GM18873 (cell line): ENCODE measurements around the gene CDH23.

Experiments
- ATAC-seq: cut with Tn5 transposase; IDR thresholded peaks from one replicate; pipeline ENCODE4 v1.9.1; 2021; ENCODE audit warnings: mild to moderate bottlenecking, moderate library complexity, moderate number of reproducible peaks; ENCODE audit not compliant: unreplicated experiment, low FRiP score

CDH23 gene

GRCh38 chr10:71368643-71369042 lies 28.1 kb upstream of the CDH23 start:
- no peak for ATAC-seq

- no peak for ATAC-seq
These were observed 27.1 kb upstream of the CDH23 start for GRCh38 chr10:71369602-71370001.

GRCh38 chr10:71370031-71370430 lies 26.7 kb upstream of the CDH23 start:
- no peak for ATAC-seq

DNA sequence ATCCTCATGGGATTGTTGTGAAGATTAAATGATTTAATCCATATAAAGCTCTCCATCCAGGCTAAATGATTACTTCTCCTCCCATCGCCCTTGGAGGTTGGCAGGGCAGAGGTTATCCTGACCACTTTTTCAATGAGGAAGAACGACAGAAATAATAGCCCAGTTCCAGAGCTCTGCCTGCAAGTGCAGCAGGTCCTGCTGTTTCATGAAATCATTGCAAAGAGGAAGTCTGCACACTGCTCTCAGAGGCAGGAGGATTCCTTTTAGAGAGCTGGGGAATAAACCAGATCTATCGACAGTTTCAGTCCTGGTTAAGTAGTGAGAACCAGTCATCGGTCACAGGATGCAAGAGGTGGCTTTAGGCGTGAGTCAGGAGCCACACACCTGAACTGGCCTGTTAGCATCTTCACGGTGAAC lies 25.0 kb upstream of the CDH23 start:
- ATAC-seq, result no peak

- ATAC-seq, result peak; percentile 46
These were observed 23.7 kb upstream of the CDH23 start for GRCh38 chr10:71372882-71373495.

DNA sequence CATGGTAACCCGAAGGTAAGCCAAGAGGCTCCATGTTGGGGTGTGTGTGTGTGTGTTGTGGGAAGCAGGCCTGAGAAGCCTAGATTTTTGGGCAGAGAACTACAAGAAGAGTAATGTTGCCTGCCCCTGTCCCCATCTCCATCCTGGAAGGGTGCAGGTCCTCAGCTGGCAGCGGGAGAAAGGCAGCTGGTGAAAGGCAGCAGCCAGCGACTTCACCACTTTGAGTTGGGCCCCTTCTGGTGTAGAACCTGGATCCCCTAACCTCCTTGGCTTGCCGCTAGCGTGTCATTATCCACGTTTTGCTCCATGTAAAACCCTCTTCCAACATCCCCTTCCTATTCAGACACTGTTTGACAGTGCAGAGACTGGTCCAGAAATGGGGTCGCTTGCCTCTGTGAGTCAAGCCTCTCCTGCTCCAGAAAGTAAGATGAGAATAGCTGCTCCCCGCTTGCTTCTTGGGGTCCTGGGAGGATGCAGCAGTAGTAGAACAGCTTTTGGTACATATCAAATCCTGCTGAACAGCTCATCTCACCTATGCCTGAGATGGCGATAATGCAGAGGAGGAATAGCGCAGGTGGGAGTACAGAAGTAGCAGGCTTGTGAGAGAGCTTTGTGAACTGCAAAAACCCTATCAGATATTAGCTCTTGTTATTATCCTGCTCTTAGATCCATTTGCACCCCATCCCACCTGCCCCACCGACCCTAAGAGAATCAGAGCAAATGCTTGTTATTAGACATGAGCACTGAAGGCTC lies 22.1 kb upstream of the CDH23 start:
- ATAC-seq, result no peak

GRCh38 chr10:71375952-71376351 lies 20.8 kb upstream of the CDH23 start:
- ATAC-seq, result no peak

GRCh38 chr10:71378336-71379117 lies 18.2 kb upstream of the CDH23 start:
- no peak for ATAC-seq

DNA sequence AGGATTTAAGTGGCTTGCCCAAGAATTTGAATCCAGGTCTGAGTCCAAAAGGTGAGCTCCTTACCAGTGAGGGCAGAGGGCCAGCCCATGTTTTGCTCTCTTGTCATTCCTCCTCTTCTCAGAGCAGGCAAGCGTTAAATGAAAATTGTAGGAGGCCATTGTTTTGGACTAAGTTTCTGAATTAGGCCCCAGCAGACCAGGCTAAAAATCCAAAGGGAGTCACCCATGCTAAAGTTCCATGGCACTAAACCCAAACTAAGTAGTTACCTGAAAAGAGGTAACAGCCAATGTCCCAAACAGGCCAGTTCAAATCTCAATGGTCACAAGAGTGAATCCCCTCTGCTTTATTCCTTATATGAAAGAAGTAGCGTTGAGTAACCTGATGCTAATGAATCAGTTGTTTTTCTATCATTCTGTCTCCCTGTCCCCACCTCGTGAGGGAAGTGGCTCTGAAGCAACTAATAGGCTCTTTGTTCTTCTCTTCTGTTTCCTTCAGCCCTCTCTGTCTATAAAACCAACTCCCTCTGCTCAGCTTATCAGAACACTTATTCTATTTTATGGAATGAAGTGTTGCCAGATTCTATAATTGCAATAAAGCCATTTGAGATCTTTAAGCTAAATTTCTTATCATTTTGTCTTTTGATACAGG lies 17.5 kb upstream of the CDH23 start:
- ATAC-seq, result no peak

DNA sequence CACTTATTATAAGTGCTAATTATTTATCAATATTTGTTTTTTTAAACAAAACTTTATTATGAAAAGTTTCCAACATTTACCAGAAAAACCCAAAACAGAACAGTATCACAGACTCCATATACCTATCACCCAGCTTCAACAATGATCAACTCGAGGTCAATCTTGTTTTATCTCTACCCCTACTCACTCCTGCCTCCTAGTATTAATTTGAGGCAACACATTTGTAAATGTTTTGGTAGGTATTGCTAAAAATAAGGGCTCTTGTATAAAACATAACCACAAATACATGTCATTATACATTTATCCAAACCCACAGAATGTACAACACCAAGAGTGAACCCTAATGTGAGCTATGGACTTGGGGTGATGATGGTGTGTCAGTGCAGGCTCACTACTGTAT lies 15.9 kb upstream of the CDH23 start:
- no peak for ATAC-seq

GRCh38 chr10:71381611-71382010 lies 15.1 kb upstream of the CDH23 start:
- ATAC-seq, result no peak

- no peak for ATAC-seq
These were observed 14.7 kb upstream of the CDH23 start for GRCh38 chr10:71382028-71382427.

- no peak for ATAC-seq
These were observed 14.0 kb upstream of the CDH23 start for GRCh38 chr10:71382757-71383156.

DNA sequence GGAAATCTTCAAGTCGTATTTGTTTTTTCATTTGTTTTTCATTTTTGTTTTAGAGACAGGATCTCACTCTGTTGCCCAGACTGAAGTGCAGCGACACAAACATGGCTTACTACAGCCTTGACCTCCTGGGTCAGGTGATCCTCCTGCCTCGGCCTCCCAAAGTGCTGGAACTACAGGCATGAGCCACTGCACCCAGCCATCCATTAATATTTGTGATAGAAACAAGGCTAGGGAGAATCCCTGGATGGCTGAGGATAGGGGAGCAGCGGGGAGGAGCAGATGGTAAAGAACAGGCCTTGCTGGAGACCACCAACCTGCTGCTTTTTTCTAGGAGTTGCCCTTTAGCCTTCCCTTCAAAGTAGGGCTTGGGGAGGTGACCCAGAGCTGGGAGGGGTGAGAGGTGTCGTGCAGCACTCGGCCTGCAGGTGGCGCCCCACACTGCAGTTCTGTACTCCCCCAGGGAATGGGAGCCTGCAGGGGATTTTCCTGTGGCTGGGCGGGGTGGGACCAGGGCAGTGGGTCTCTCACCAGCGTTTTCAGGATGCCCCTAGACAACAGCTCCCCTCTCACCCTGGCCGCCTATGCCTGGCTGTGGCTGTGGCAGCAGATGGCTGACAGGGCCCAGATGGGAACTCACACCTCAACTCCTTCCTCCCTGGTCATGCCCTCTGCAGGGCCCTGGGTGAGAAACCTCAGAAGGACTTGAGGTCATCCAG lies 12.6 kb upstream of the CDH23 start:
- ATAC-seq, result no peak

DNA sequence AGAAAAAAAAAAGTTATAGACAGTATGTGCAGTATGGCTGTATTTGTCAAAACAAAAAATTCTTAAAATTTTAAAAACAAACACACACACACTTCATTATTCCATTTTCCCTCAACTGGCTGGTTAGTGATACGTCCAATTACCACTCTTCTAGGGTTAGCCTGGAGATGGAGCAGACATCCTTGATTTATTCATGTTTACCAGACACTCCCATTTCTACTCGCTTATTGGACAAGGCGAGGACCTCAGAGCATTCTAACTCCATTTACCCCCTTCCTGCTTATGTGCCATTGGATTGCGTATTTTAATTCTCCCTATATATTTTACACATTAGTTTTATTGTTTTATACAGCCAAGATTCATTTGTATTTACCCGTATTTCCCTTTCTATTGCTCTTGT lies 8.5 kb upstream of the CDH23 start:
- ATAC-seq, result no peak

DNA sequence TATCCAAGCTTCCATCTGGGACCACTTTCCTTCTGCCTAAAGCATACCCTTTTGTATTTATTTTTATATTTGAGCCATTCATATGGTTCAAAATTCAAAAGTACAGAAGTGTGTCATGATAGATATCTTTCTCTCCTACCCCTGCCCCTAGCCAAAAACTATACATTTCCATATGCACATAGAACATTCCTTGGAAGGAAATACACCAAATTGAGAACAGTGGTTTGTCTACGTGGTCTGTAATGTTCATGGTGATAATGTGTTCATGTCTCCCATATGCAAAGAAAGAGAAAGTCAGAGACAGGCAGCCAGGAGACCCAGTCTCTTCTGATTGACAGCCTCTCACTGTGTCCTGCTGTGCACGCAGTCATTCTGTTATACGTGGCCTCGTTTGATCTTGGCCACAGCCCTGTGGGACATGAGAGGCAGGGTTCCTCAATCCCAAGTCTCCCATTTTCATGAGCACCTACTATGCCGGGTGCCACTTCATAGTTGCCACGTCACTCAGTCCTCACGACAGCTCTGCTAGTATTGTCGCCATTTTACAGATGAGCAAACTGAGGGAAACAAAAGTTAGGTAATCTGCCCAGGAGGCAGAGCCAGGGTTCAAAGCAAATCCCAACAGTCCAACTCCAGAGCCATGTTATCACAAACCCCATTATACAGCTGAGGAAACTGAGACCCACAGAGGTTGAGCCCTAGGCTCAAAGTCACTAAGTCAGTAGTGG lies 8.0 kb upstream of the CDH23 start:
- no peak for ATAC-seq

DNA sequence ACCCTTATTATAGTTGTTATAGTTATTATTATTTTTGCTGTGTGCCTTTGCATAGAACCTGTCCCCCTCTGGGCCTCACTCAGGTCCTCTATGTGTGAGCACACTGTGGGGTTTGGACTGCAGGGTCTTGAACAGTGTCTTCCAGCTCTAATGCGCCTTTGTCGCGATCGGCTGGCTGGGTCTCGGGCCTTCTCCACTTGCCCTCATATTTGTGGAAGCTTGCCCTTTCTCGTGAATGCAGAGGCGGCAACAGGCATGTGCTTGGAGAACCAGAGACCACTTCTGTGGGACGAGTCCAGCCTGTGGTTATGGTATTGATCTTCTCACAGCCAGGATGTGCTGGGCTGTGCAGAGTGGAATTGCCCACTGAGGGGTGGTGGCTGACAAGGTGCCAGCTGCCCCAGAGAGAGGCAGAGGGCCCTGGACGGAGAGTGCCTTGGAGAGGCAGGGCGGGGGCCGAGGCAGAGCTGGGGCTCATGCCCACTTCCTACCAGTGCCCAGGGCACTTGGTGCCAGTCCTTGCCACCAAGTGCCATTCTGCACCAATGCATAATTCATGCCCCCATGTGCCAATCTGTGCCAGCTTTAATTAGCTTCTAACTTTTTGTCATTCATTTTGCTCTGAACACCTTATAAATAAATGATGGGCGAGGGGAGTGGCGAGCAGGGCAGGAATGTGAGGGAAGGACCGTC lies 6.8 kb upstream of the CDH23 start:
- ATAC-seq, result no peak

GRCh38 chr10:71390461-71390835 lies 6.3 kb upstream of the CDH23 start:
- no peak for ATAC-seq
